ENCODE data around the gene GALNT13.

The GALNT13 gene

GRCh38 chr2:153946036-153946435 is 74.3 kb downstream of the GALNT13 start:
- DNase-seq, result no peak

DNA sequence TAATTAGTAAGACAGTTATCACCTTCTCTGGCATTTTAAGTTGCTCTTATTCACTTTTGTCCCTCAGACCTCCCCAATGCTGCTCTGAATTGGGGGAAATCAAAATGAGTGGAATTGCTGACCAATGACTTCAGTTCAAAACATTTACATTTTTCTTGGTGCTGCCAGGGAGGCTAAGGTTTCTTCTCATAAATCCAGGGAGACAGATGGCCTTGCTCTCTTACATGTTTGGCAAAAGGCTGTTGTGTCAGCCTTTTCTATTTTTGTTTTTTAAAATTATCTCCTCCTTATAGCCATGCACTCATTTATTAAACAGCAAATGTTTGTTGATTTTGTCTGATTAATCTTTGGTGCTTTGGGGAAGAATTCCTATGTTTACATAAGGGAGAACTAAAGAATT is 82.0 kb downstream of the GALNT13 start:
- no peak for DNase-seq

DNA sequence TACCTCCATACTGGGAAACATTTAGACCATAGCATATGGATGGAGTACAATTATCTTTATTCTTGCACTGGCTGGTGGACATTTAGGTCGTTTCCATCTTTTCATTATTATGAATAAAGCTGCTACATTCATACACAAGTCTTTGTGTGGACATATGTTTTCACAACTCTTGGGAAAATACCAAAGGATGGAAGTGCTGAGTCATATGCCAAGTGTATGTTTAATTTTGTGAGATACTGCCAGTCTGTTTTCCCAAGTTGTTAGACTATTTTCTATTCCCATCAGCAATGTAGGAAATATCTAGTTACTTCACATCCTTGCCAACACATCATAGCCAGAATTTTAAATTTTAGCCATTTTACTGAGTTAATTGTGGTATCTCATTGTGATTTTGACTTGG is 91.5 kb downstream of the GALNT13 start:
- no peak for DNase-seq

- DNase-seq, result no peak
These were observed 95.7 kb downstream of the GALNT13 start for GRCh38 chr2:153967248-153967973.

- no peak for DNase-seq
These were observed 99.5 kb downstream of the GALNT13 start for GRCh38 chr2:153971250-153971649.

DNA sequence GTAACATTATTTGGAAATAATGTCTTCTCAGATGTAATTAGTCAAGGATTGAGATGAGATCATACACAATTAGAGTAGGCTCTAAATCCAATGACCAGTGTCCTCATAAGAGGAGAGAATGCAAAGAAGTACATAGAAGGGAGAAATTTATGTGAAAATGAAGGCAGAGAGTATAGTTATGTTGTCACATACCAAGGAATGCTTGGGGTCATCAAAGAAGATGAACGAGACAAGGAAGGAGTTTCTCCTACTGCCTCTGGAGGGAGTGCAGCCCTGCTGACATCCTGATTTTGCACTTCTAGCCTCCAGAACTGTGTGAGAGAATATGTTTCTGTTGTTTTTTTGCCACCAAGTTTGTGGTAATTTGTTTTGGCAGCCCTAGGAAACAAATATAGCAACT is 100.1 kb downstream of the GALNT13 start:
- no peak for DNase-seq

GRCh38 chr2:153972412-153972811 is 100.7 kb downstream of the GALNT13 start:
- no peak for DNase-seq

GRCh38 chr2:153986488-153987229 is 114.9 kb downstream of the GALNT13 start:
- DNase-seq, result no peak

DNA sequence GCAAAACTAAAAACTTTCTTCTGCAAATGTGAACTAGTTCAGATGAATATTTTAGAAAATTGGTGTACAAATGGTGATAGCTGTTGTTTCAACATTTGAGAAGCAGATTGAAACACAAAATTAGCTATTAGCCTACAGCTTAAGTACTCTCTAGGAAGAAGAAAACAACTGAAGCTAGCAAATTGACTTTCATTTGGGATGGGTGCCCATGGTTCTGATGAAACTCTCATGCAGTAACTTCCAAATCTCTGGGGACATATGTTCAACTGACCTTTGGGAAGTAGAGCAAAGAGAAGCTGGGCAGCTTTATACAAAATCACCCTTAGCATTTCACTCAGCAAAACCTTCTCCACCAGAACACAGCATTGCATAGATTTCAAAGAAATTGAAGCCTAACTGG is 119.0 kb downstream of the GALNT13 start:
- no peak for DNase-seq

DNA sequence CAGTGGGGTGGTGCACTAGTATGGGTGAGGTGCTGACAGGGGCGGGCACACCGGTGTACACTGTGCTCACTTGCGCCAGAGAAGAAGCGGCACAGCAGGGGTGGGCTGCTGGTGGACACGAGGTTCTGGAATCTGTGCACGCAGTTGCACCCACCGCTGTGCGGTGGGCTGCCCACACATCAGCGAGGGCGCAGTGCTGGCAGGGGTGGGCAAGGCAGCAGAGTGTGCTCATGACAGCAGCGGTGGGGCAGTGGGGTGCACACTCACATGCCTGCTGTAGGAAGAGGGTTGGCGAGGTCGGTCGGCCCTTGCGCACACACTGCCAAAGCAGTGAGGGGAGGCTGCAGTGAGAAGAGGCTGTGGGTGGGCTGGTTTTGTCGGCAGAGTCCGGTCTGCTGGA is 141.8 kb downstream of the GALNT13 start:
- no peak for DNase-seq

DNA sequence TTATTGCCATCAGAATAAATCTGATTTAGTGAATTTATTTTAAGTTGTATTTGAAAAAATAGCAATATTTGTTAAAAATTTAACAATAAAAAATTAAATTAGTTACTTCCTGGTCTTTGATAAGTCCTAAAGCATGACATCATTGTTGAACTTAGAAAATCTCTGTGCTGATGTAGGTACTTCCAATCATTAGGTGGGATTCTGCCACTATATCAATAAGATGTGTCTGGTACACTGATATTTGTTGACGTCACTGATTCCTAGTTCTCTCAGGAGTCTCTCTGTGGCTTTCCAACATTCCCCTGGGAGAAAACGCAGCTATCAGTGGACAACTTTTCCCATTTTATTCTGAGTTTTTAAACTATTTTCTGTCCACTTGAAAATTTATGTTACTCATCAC is 143.5 kb downstream of the GALNT13 start:
- no peak for DNase-seq

GRCh38 chr2:154029504-154029903 is 157.8 kb downstream of the GALNT13 start:
- no peak for DNase-seq

DNA sequence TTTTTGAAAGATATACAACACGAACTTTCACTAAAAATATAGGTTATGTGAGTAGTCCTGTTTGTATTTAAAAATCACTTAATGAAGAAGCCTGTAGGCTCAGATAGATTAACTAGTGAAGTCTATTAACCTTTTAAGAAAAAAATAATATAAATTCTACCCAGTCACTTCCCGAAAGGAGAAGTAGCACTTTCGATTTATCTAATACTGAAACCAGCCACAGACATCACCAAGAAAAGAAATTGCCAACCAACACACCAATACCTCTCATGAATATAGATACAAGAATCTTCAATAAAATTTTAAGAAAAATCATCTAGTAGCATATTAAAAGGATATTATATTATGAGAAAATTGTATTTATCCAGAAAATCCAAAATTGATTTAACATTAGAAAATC is 160.5 kb downstream of the GALNT13 start:
- no peak for DNase-seq

- DNase-seq, result no peak
These were observed 174.8 kb downstream of the GALNT13 start for GRCh38 chr2:154046493-154046892.

- no peak for DNase-seq
These were observed 177.2 kb downstream of the GALNT13 start for GRCh38 chr2:154048905-154049304.

GRCh38 chr2:154049561-154049960 is 177.8 kb downstream of the GALNT13 start:
- DNase-seq, result no peak

GRCh38 chr2:154067124-154067523 is 195.4 kb downstream of the GALNT13 start:
- no peak for DNase-seq

DNA sequence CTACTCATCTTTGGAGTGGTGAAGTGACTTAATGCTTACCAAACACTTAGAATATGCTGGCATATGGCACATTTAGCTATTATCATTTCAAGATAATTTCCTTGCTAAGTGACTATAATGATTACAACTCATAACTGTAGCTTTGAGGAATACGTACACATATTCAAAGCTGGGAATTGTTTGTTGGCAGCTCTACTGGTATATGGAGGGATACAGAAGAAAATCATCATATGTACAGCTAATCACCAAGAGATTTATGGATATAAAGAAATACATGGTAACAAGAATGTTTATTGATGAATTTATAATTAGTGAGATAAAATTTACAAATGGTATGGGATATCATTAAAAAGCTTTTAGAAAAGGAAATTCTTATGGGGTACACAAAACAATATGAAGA is 207.2 kb downstream of the GALNT13 start:
- DNase-seq, result no peak

DNA sequence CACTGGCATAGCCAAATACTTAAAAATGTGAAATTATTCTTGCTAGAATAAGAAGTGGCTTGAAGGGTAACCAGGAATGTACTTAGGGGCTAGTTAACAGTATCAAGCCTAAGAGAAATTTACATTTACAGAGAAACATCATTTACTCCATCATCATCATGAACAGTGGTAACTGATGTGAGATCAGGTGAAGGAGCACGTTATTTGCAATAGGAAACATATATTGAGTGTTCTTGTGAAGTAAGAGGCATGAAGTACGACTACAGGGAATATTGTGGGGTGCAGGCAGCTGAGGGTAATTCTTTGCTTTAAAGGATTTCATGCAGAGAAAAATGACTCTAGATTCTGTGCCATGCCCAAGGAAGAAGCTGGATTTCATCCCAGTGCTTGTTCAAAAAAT is 220.8 kb downstream of the GALNT13 start:
- no peak for DNase-seq

GRCh38 chr2:154093856-154094255 is 222.1 kb downstream of the GALNT13 start:
- DNase-seq, result no peak

DNA sequence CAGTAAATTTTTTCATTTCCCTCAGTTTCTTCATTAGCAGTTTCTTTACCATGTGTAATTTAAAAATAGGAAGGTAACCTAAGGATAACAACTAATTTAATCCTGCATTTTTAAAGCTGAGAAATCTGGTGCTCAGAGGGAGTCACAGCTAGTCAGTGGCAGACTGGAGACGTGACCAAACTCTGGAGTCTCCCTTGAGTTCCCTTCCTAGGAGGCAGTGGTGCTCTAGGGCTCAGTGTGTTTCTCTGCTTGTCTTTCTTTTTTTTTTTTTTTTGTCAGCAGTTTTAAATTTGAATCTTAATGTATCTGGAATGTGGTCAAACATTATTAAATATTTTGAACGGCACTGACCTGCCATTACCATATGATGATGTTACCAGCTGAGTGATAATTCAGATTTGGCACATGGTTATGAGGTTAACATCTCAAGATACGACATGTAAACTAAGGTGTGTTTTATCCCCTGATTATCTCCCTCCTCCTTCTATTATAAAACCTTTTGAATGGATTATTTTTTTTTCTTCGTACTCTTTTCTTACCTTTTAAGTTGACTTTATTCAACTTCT is 226.2 kb downstream of the GALNT13 start:
- no peak for DNase-seq

DNA sequence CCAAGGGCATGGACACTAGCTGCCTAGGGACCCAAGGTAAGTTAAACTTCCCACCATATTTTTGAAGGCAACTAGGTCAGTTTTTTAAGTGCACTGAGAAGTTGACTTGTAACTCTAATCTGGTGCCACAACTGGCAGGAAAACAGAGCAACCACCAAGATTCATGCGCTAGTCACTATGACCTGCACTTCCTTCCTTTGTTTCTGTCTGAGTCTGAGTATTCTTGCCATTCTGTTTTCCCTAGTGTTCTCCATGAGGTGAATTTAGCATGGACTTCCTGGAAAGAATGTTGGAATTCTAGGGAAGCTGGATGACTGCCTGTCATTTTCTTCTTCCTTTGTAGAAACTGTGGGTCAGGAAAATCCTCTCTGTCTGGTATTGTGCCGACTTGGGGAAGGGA is 249.0 kb downstream of the GALNT13 start:
- no peak for DNase-seq

DNA sequence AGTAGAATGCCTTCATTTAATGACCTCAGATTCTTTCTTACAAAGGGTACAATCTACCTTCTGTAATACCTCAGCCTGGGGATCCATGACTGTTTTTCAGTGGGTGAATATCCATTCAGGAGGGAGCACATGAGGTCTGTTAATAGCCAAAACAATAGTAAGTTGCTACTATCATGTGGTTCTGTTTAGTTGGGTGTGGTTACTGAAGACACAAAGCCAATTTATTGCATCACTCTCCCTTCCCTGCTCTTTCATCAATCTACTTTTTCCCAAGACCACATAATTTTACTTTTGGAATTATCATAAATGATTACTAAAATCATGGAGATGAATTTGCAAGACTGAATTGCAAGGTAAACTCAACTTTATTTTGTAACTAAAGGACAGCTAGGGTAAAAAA is 254.2 kb downstream of the GALNT13 start:
- DNase-seq, result no peak

- no peak for DNase-seq
These were observed 259.1 kb downstream of the GALNT13 start for GRCh38 chr2:154130821-154131220.
